Inflammatory macrophage treated with lipopolysaccharide for 1 hour (primary cell): Measurements from ENCODE around the gene LMTK2.

Experiments used
- DNase-seq, 2 donors: peaks; one replicate each; pipeline ENCODE4 v3.0.0-alpha.2; 2020 to 2022

Gene LMTK2

GRCh38 chr7:98222533-98223195 is 116.0 kb downstream of the LMTK2 start:
- DNase-seq: no peak

GRCh38 chr7:98223351-98223897 is 116.8 kb downstream of the LMTK2 start:
- DNase-seq: no peak

- no peak for DNase-seq
Observed at GRCh38 chr7:98223898-98224700, 117.4 kb downstream of the LMTK2 start.

GRCh38 chr7:98224701-98225181 is 118.1 kb downstream of the LMTK2 start:
- DNase-seq: no peak

- DNase-seq: no peak
Observed at GRCh38 chr7:98225913-98226614, 119.4 kb downstream of the LMTK2 start.

GRCh38 chr7:98227939-98228338 is 121.3 kb downstream of the LMTK2 start:
- no peak for DNase-seq

DNA sequence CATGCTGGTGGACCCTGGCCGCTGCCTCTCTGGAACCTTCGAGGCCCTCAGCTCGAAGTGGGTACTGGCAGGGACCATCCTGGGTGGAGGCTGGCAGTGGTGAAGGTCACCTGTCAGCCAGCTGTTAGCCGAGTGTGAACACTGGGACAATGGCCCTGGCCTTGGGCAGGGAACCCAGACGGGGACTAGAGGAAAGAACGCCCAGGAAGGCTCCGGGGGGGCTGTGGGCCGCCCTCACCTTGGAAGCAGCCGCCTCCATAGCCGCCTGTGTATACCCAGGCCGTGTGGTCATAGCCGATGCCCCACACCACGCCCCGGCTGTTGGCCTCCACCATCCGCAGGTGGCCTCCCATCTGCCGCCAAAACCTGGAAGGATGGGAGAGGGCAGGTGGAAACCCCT is 122.1 kb downstream of the LMTK2 start:
- DNase-seq: no peak

GRCh38 chr7:98229441-98229840 is 122.8 kb downstream of the LMTK2 start:
- no peak for DNase-seq

GRCh38 chr7:98229991-98230745 is 123.5 kb downstream of the LMTK2 start:
- DNase-seq: no peak

- no peak for DNase-seq
Observed at GRCh38 chr7:98230746-98231471, 124.2 kb downstream of the LMTK2 start.

DNA sequence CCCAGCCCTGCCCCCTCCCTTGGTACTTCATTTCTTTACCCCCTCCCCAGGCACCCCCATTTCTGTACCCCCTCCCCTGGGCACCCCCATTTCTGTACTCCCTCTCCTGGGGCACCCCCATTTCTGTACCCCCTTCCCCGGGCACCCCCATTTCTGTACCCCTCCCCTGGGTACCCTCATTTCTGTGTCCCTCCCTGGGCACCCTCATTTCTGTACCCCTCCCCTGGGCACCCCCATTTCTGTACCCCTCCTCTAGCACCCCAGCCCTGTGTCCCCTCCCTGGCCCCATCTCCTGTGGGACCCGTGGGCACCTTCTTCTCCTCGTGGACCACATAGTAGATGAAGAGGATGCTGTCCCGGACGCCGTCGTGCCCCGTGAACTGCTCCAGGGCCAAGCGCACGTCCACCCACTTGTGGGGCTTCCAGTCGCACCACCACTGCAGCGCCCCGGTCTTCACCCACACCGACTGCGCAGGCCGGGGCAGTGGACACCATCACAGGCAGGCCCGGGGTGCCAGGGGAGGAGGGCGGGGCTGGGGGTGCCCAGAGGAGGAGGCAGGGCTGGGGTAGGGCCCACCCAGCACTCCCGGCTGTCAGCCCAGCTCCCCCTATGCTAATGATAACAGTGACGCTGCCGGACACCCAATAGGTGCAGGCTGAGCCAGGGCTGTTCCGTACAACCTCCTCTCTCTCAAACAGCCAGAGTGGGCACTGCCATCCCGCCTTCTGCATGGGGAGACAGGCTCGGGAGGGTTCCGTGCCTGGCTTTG is 125.0 kb downstream of the LMTK2 start:
- no peak for DNase-seq

DNA sequence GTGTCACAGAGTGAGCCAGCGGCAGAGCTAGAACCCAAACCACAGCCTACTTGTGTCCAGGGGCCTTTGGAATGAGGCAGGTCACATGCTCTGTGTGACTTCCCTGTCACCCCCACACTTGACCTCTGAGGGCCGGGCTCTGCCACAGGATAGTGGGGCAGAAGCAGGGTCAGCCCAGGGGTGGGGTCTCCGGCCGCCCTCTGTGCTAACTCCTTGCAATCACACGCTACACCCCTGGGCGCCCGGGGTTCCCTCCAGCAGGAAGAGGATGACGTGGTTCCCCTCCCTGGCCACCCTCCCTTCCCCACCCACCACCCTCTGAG is 125.6 kb downstream of the LMTK2 start:
- no peak for DNase-seq

- DNase-seq: no peak
Observed at GRCh38 chr7:98232799-98233198, 126.1 kb downstream of the LMTK2 start.

GRCh38 chr7:98233219-98234070 is 126.8 kb downstream of the LMTK2 start:
- no peak for DNase-seq

- DNase-seq: no peak
Observed at GRCh38 chr7:98234429-98235147, 127.9 kb downstream of the LMTK2 start.

DNA sequence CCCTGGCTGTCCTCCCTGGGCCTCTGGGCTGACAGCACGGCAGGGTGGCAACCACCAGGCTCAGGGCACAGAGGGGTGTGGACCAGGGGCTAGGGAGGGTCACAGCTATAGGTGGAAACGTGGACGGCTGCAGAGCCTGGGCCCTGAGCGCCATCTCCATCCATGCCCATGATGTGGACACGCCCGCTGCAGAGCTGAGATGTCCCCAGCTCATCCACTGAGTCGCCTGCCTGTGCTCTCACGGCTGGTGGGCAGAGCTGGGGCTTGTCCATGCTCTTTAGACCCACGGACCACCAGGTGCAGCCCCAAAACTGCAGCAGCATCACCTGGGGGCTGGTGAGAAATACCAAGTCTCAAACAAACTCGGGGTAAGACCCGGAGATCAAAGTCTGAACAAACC is 129.2 kb downstream of the LMTK2 start:
- DNase-seq: no peak

- no peak for DNase-seq
Observed at GRCh38 chr7:98236355-98237185, 129.9 kb downstream of the LMTK2 start.

DNA sequence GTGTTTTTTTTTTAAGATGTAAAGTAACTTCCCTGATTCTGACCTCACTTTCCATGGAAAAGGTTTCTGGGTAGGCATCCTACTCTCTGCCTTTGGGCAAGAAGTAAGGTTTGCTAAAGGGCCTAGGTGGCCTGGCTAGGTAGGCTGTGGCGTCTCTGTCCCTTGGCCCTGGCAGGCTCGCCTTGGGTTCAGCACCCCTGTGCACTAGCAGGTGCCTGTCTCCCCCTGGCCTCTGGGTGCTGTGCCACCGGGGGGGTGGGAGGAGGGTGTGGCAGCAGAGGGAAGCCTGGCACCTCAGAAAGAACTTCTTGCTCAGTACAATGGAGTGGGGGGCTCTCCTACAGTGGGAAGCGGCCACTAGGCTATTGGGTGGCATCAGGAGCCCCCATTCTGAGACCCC is 131.4 kb downstream of the LMTK2 start:
- DNase-seq: no peak

GRCh38 chr7:98238976-98239375 is 132.3 kb downstream of the LMTK2 start:
- DNase-seq: no peak
